Left forelimb (tissue), 1 donor: ENCODE data around the gene LOXL1.

Source experiments
- DNase-seq: peaks from one replicate; pipeline ENCODE4 v3.0.0-alpha.2; 2018; ENCODE audit warnings: low spot score

Gene LOXL1

GRCh38 chr15:73994413-73994883 lies 68.2 kb downstream of the LOXL1 start, which contains the start of gene PML:
Gene PML, plus strand, starts transcription at chr15:73994716. Its CDS starts 97 bp downstream, at chr15:73994813.
- peak; percentile 94 for DNase-seq

- no peak for DNase-seq
Observed at GRCh38 chr15:73994912-73995622, 68.8 kb downstream of the LOXL1 start.

GRCh38 chr15:73996267-73996666 lies 70.0 kb downstream of the LOXL1 start:
- no peak for DNase-seq

GRCh38 chr15:73996939-73997338 lies 70.7 kb downstream of the LOXL1 start:
- no peak for DNase-seq

- DNase-seq: no peak
Observed at GRCh38 chr15:73997986-73998385, 71.7 kb downstream of the LOXL1 start.
